ENCODE data around the gene ARIH2. TPM values are rescaled to one million over a fixed set of nuclear protein-coding genes. Genes with fewer than 3 reads are reported as not detected.

Gene ARIH2
- total and polyA plus RNA-seq, 2 donors (not counting 3 experiments of a cell fraction or from before 2014, with no cell fraction given) = 59.7 to 85.5 TPM

DNA sequence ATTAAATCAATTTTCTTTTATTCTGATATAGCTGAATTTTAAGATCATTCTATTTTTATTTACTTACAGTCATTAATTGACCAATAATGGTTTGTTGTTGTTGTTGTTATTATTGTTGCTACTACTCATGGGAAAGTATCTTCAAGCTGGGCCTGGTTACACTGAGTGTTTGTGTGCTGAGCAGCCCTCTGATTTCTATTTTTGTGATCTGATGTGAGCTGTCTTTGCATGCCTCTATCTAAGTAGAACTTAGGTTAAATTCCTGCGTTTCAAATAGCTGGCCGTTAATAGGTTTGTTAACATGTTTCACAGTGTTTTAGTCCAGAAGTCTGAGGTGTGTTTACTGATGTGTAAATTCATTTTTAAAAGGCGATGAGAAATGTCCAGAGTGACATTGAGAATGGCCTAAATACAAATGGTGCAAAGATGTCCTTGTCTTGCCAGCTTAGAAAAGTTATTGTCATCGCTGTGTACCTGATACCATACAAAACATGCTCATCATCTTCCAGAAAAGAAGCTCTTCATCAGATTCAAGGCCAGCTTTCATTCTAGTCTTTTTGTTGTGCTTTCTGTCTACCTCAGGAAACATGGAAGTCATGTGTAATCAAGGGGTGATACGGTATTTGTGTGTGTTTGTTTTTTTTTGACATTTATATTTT lies 15.8 kb downstream of the ARIH2 start:
- H3K27ac ChIP-seq (ENCODE audit: insufficient read depth, low read depth, low read length) = no peak overlapping the region
- H3K36me3 ChIP-seq (ENCODE audit: control insufficient read depth in 2 of 2, extremely low read depth in 1 of 2, insufficient read depth in 2 of 2, low read length in 2 of 2) = no peaks in the 10 kb centered on the region
- FAIRE-seq (no peak), DNase-seq (ENCODE audit: low read depth, low spot score) (no peak)
- peaks cover 8% of the 10 kb centered on the region for H4K20me1 ChIP-seq (replicated peaks; ENCODE audit: control insufficient read depth, extremely low read depth, insufficient read depth, low read length)
- intact Hi-C loops (cut with micrococcal nuclease) = no loop called here
- peaks cover 15% of the 10 kb centered on the region for H3K4me1 ChIP-seq (ENCODE audit: control insufficient read depth, extremely low read depth, insufficient read depth, low read length)
- H3K4me3 ChIP-seq (replicated peaks in 1 of 3; ENCODE audit: insufficient read depth in 1 of 3, low read depth in 1 of 3, low read length in 3 of 3) = no peak overlapping the region
- dilution Hi-C loops (cut with MboI; ENCODE audit: extremely low pct_ligation_motif_present, low sequenced_read_pairs) = no loop called here
- TF ChIP-seq FOS (IDR thresholded peaks at IDR 0.05; ENCODE audit: borderline replicate concordance, insufficient read depth, low read length) (no peak), JUN (IDR thresholded peaks at IDR 0.05; ENCODE audit: borderline replicate concordance, insufficient read depth, insufficient read length, low read depth) (no peak), EZH2 (IDR thresholded peaks at IDR 0.05; ENCODE audit: borderline replicate concordance, low read depth, low read length, severe bottlenecking) (no peak)
- TF ChIP-seq, protein P1, sequence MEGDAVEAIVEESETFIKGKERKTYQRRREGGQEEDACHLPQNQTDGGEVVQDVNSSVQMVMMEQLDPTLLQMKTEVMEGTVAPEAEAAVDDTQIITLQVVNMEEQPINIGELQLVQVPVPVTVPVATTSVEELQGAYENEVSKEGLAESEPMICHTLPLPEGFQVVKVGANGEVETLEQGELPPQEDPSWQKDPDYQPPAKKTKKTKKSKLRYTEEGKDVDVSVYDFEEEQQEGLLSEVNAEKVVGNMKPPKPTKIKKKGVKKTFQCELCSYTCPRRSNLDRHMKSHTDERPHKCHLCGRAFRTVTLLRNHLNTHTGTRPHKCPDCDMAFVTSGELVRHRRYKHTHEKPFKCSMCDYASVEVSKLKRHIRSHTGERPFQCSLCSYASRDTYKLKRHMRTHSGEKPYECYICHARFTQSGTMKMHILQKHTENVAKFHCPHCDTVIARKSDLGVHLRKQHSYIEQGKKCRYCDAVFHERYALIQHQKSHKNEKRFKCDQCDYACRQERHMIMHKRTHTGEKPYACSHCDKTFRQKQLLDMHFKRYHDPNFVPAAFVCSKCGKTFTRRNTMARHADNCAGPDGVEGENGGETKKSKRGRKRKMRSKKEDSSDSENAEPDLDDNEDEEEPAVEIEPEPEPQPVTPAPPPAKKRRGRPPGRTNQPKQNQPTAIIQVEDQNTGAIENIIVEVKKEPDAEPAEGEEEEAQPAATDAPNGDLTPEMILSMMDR (IDR thresholded peaks at IDR 0.05; ENCODE audit: extremely low read depth in 1 of 2, insufficient read depth in 1 of 2, low read depth in 1 of 2, low read length in 2 of 2) = no peak
- no TSS peak for BruUV-seq (replicated peaks)
- H2AFZ ChIP-seq (ENCODE audit: low read depth, low read length) = no peak overlapping the region
- POLR2A ChIA-PET = no interaction called here
- CTCF ChIA-PET = interaction anchor here (0.8 to 1.5 kb wide), 3 partner anchors 13 to 195 kb away, joined by 3 read pairs; partner anchors contain the start of gene ARIH2
- H3K4me2 ChIP-seq (ENCODE audit: insufficient read depth, low read length) = no peak overlapping the region
- H3K9ac ChIP-seq (replicated peaks; ENCODE audit: extremely low read depth, insufficient read depth, low read length) = no peak overlapping the region
- no peaks in the 10 kb centered on the region for H3K27me3 ChIP-seq (ENCODE audit: control insufficient read depth in 2 of 2, insufficient read depth in 2 of 2, low read length in 2 of 2)
- no peaks in the 10 kb centered on the region for H3K9me3 ChIP-seq (replicated peaks; ENCODE audit: control insufficient read depth, insufficient read depth, low read length)
- peaks cover 71% of the 10 kb centered on the region for H3K79me2 ChIP-seq (ENCODE audit: control insufficient read depth, insufficient read depth, low read length)
- H3K9me1 ChIP-seq (replicated peaks; ENCODE audit: control insufficient read depth, extremely low read depth, insufficient read depth, low read length) = no peaks in the 10 kb centered on the region

DNA sequence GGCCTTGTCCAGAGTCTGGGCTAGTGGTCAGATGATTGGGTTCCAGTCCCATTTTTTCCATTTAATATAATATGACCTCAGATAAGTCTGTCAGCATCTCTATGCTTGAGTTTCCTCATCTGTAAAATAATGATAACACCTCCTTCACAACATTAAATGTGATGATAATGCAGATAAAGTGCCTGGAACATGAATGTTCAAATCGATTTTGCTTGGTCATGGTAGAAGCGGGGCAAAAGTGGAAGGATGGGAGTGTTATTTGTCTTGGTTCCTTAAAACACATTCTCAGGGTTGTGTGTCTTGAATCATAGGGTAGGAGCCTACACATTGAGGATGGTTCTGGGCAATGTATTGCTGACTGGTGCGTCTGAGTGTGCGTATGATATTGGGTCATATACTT lies 16.9 kb downstream of the ARIH2 start:
- POLR2A ChIA-PET = no interaction called here
- FAIRE-seq = no peak
- DNase-seq (ENCODE audit: low read depth, low spot score) = no peak

More for the DNA sequence above, 16.9 kb downstream of the ARIH2 start:
- Histone ChIP-seq H3K4me2 (ENCODE audit: insufficient read depth, low read length) (no peak overlapping the region), H3K27ac (ENCODE audit: insufficient read depth, low read depth, low read length) (no peak overlapping the region), H3K27me3 (ENCODE audit: control insufficient read depth in 2 of 2, insufficient read depth in 2 of 2, low read length in 2 of 2) (no peaks in the 10 kb centered on the region), H2AFZ (ENCODE audit: low read depth, low read length) (no peak overlapping the region), H3K4me3 (replicated peaks in 1 of 3; ENCODE audit: insufficient read depth in 1 of 3, low read depth in 1 of 3, low read length in 3 of 3) (no peak overlapping the region), H3K9ac (replicated peaks; ENCODE audit: extremely low read depth, insufficient read depth, low read length) (no peak overlapping the region), H3K4me1 (ENCODE audit: control insufficient read depth, extremely low read depth, insufficient read depth, low read length) (peaks cover 5% of the 10 kb centered on the region), H3K9me1 (replicated peaks; ENCODE audit: control insufficient read depth, extremely low read depth, insufficient read depth, low read length) (no peaks in the 10 kb centered on the region), H3K36me3 (ENCODE audit: control insufficient read depth in 2 of 2, extremely low read depth in 1 of 2, insufficient read depth in 2 of 2, low read length in 2 of 2) (no peaks in the 10 kb centered on the region), H3K79me2 (ENCODE audit: control insufficient read depth, insufficient read depth, low read length) (peaks cover 60% of the 10 kb centered on the region), H4K20me1 (replicated peaks; ENCODE audit: control insufficient read depth, extremely low read depth, insufficient read depth, low read length) (peaks cover 7% of the 10 kb centered on the region), H3K9me3 (replicated peaks; ENCODE audit: control insufficient read depth, insufficient read depth, low read length) (no peaks in the 10 kb centered on the region)
- BruUV-seq (replicated peaks) = no TSS peak
- TF ChIP-seq EZH2 (IDR thresholded peaks at IDR 0.05; ENCODE audit: borderline replicate concordance, low read depth, low read length, severe bottlenecking) (no peak), POLR2A (IDR thresholded peaks at IDR 0.05; ENCODE audit: low read depth, low read length) (no peak)
- dilution Hi-C loops (cut with MboI; ENCODE audit: extremely low pct_ligation_motif_present, low sequenced_read_pairs) (no loop called here), intact Hi-C loops (cut with micrococcal nuclease) (no loop called here)
- CTCF ChIA-PET = no interaction called here

Measured in endothelial cell of umbilical vein (primary cell).